ENCODE measurements around the gene CHST7. TPM values are rescaled to one million over a fixed set of nuclear protein-coding genes. Genes with fewer than 3 reads are reported as not detected.

Gene CHST7
- total and polyA plus RNA-seq, 2 donors (not counting 1 experiment from before 2014, with no cell fraction given): 3.7 to 11.2 TPM

DNA sequence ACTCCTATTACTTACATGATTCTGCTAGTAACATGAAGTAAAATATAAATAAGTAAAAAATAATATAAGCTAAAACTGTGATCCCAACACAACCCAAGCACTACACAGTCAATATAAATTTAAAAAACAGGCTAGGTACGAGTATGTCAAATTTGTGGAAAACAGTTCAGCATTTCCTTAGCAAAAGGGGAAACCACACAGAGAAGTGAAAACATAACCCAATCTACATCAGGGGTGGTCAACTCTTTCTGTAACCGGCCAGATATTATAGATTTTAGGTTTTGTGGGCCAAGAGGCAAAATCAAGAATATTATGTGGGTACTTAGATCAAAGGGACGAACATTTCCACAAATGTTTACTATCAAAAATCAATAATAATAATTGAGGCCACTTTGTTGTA is 70.1 kb downstream of the CHST7 start:
- Histone ChIP-seq H3K36me3 (ENCODE audit: control insufficient read depth, insufficient read depth, low read length) (no peaks in the 10 kb centered on the region), H3K79me2 (ENCODE audit: control insufficient read depth, insufficient read depth, low read length) (no peaks in the 10 kb centered on the region), H3K4me1 (ENCODE audit: control insufficient read depth, extremely low read depth, insufficient read depth, low read length) (no peaks in the 10 kb centered on the region), H3K4me3 (replicated peaks in 1 of 4; ENCODE audit: control extremely low read depth in 1 of 4, insufficient read depth in 1 of 4, low read depth in 3 of 4, low read length in 4 of 4) (no peak overlapping the region), H3K4me2 (ENCODE audit: extremely low read depth, insufficient read depth, low read length) (no peak overlapping the region), H2AFZ (ENCODE audit: low read length) (no peak overlapping the region), H3K9ac (ENCODE audit: insufficient read depth, low read length) (no peak overlapping the region), H3K27me3 (ENCODE audit: control insufficient read depth, insufficient read depth, low read length) (no peaks in the 10 kb centered on the region), H4K20me1 (ENCODE audit: control insufficient read depth, extremely low read depth, insufficient read depth, low read length) (no peaks in the 10 kb centered on the region), H3K9me3 (ENCODE audit: control insufficient read depth, insufficient read depth, low read depth, low read length) (no peaks in the 10 kb centered on the region), H3K27ac (ENCODE audit: insufficient read depth, low read length) (no peak overlapping the region)
- DNase-seq (ENCODE audit: low read depth in 2 of 2): no peak
- TF ChIP-seq EZH2 (IDR thresholded peaks at IDR 0.05; ENCODE audit: low read length, missing control alignments): no peak
- TF ChIP-seq, protein P1, sequence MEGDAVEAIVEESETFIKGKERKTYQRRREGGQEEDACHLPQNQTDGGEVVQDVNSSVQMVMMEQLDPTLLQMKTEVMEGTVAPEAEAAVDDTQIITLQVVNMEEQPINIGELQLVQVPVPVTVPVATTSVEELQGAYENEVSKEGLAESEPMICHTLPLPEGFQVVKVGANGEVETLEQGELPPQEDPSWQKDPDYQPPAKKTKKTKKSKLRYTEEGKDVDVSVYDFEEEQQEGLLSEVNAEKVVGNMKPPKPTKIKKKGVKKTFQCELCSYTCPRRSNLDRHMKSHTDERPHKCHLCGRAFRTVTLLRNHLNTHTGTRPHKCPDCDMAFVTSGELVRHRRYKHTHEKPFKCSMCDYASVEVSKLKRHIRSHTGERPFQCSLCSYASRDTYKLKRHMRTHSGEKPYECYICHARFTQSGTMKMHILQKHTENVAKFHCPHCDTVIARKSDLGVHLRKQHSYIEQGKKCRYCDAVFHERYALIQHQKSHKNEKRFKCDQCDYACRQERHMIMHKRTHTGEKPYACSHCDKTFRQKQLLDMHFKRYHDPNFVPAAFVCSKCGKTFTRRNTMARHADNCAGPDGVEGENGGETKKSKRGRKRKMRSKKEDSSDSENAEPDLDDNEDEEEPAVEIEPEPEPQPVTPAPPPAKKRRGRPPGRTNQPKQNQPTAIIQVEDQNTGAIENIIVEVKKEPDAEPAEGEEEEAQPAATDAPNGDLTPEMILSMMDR (conservative IDR thresholded peaks at IDR 0.05 in 1 of 2, IDR thresholded peaks at IDR 0.05 in 1 of 2; ENCODE audit: low read depth in 1 of 2, low read length in 2 of 2): no peak

GRCh38 chrX:46645614-46646013 is 72.0 kb downstream of the CHST7 start:
- Histone ChIP-seq H3K4me1 (ENCODE audit: control insufficient read depth, extremely low read depth, insufficient read depth, low read length) (no peaks in the 10 kb centered on the region), H3K27me3 (ENCODE audit: control insufficient read depth, insufficient read depth, low read length) (no peaks in the 10 kb centered on the region), H2AFZ (ENCODE audit: low read length) (no peak overlapping the region), H3K9ac (ENCODE audit: insufficient read depth, low read length) (no peak overlapping the region), H3K9me3 (ENCODE audit: control insufficient read depth, insufficient read depth, low read depth, low read length) (no peaks in the 10 kb centered on the region), H3K27ac (ENCODE audit: insufficient read depth, low read length) (no peak overlapping the region), H3K4me3 (replicated peaks in 1 of 4; ENCODE audit: control extremely low read depth in 1 of 4, insufficient read depth in 1 of 4, low read depth in 3 of 4, low read length in 4 of 4) (no peak overlapping the region), H3K4me2 (ENCODE audit: extremely low read depth, insufficient read depth, low read length) (no peak overlapping the region), H4K20me1 (ENCODE audit: control insufficient read depth, extremely low read depth, insufficient read depth, low read length) (no peaks in the 10 kb centered on the region), H3K36me3 (ENCODE audit: control insufficient read depth, insufficient read depth, low read length) (no peaks in the 10 kb centered on the region), H3K79me2 (ENCODE audit: control insufficient read depth, insufficient read depth, low read length) (no peaks in the 10 kb centered on the region)
- no peak for DNase-seq (ENCODE audit: low read depth in 2 of 2)
- no peak for TF ChIP-seq EZH2 (IDR thresholded peaks at IDR 0.05; ENCODE audit: low read length, missing control alignments)

DNA sequence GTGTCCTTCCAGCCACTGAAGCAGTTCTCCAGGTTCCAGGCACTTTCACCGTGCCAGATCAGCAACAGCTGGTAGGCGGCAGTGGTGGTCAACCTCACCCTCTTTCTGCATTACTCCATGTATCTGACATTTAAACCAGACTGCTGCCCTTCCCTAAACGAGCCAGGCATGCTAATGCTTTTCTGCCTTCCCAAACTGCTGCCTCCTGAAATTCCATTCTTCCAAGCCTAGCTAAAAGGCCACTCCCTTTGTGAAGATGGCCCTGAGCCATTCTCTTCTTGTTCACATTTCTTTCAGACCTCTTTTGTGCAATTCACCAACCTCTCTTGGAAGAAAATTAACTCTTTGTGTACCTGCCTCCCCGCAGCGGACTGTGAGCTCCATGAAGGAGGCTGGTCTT is 73.7 kb downstream of the CHST7 start:
- no peak overlapping the region for H3K9ac ChIP-seq (ENCODE audit: insufficient read depth, low read length)
- H3K4me2 ChIP-seq (ENCODE audit: extremely low read depth, insufficient read depth, low read length): no peak overlapping the region
- H3K27me3 ChIP-seq (ENCODE audit: control insufficient read depth, insufficient read depth, low read length): no peaks in the 10 kb centered on the region
- H3K79me2 ChIP-seq (ENCODE audit: control insufficient read depth, insufficient read depth, low read length): no peaks in the 10 kb centered on the region
- TF ChIP-seq, protein P1 (conservative IDR thresholded peaks at IDR 0.05 in 1 of 2, IDR thresholded peaks at IDR 0.05 in 1 of 2; ENCODE audit: low read depth in 1 of 2, low read length in 2 of 2): no peak
- TF ChIP-seq EZH2 (IDR thresholded peaks at IDR 0.05; ENCODE audit: low read length, missing control alignments): no peak
- no peaks in the 10 kb centered on the region for H3K36me3 ChIP-seq (ENCODE audit: control insufficient read depth, insufficient read depth, low read length)
- no peak overlapping the region for H3K4me3 ChIP-seq (replicated peaks in 1 of 4; ENCODE audit: control extremely low read depth in 1 of 4, insufficient read depth in 1 of 4, low read depth in 3 of 4, low read length in 4 of 4)
- H4K20me1 ChIP-seq (ENCODE audit: control insufficient read depth, extremely low read depth, insufficient read depth, low read length): no peaks in the 10 kb centered on the region
- no peak overlapping the region for H3K27ac ChIP-seq (ENCODE audit: insufficient read depth, low read length)
- no peaks in the 10 kb centered on the region for H3K4me1 ChIP-seq (ENCODE audit: control insufficient read depth, extremely low read depth, insufficient read depth, low read length)
- peak in 1 of 2 donors; percentile 50 for DNase-seq (ENCODE audit: low read depth in 2 of 2)
- H3K9me3 ChIP-seq (ENCODE audit: control insufficient read depth, insufficient read depth, low read depth, low read length): no peaks in the 10 kb centered on the region
- no peak overlapping the region for H2AFZ ChIP-seq (ENCODE audit: low read length)

Other genes with a start within 250 kb of the CHST7 start
- gene ZNF674, start 28.3 kb upstream of the CHST7 start, total RNA-seq: 6.9 and 8.3 TPM in 2 replicates
- gene ZNF674, start 28.3 kb upstream of the CHST7 start, polyA plus RNA-seq: 1.8 and 3.2 TPM in 2 replicates
- gene SLC9A7, start 185.4 kb downstream of the CHST7 start, total RNA-seq: 22.6 and 47.7 TPM in 2 replicates
- 13.9 and 21.4 TPM in 2 replicates for gene SLC9A7, start 185.4 kb downstream of the CHST7 start, polyA plus RNA-seq

All from fibroblast of lung (primary cell).